ENCODE measurements around the gene LBHD2.
"Not testable (repeated sequence)": the region's sequence is repeated elsewhere in the genome, so short reads cannot be mapped to it uniquely, and the experiment has no call there.

Gene LBHD2

DNA sequence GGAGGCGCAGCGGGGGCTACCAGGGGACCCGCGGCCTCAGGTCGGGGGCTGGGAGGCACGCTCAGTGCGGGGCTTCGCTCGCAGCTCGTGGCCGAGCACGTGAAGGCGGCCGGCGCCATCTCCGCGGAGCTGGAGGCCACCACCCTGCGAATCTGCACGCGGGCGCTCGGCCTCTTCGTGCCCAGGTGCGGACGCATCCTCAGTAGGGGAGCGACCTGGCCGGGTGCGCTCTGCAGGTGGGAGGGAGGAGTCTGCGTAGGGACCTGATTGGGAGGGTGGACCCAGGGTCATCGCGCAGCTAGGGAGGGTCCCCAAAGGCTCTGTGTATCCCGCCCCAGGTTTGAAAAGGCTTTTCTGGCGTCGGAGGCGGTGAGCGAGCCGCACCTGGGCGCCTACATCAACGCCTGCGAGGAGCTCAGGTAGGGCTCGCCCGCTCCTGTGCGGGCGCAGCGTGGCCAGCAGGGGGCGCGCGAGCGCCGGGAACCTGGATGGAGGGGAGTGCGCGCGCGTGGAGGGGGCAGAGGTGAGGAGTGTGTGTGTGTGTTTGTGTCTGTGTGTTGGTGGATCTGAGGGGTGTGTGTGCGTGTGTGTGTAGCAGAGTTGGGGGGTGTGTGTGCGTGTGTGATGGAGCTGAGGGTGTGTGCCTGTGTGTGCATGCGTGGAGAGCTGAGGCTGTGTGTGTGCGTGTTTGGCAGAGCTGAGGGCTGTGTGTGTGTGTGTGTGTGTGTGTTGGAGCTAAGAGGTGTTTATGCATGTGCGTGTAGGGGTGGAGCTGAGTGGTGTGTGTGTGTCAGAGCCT lies 20.8 kb downstream of the LBHD2 start:
- peak; percentile 73 for DNase-seq

GRCh38 chr14:103105580-103106150 lies 21.7 kb downstream of the LBHD2 start:
- no peak for DNase-seq

DNA sequence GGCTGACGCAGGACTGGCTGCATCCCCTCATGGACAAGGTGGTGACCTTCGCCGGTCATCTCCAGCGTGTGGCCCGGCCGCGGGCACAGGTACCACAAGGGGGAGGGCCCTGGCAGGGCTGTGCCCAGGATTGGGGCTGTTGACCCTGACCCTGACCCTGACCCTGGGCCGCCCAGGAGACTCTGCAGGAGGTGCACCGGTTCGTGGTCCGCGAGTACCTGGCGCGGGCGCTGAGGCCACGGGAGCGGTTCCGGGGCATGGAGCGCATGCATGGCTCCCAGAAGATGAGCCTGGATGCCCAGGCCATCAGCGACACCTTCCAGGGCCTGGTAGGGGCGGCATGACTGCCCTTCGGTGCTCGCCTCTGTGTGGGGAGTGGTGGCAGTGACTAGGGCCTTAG lies 23.4 kb downstream of the LBHD2 start:
- no peak for DNase-seq

- no peak for DNase-seq
Measured at GRCh38 chr14:103107941-103108748, 24.1 kb downstream of the LBHD2 start.

DNA sequence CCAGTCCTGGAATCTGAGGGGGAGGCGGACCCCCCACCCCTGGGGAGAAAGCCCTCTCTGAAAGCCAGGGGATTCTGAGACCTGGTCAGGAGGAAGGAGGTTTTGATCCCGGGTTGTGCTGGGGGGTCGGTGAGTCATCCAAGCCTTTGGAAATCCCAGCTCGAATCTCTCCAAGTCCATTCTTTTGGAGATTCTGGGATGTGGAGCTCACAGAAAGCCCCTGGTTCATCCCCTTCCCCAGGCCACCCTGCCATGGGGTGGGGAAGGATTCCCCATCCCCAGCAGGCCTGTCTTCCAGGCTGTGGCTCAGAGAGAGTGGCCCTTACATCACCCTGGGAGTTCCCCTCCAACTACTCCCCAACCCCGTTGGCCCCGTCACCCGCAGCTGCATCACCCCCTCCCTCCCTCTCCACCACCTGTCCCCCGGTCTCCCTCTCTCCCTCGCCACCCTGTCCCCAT lies 24.8 kb downstream of the LBHD2 start:
- DNase-seq: peak; percentile 57

GRCh38 chr14:103109535-103110441 lies 25.8 kb downstream of the LBHD2 start:
- DNase-seq: peak; percentile 71

DNA sequence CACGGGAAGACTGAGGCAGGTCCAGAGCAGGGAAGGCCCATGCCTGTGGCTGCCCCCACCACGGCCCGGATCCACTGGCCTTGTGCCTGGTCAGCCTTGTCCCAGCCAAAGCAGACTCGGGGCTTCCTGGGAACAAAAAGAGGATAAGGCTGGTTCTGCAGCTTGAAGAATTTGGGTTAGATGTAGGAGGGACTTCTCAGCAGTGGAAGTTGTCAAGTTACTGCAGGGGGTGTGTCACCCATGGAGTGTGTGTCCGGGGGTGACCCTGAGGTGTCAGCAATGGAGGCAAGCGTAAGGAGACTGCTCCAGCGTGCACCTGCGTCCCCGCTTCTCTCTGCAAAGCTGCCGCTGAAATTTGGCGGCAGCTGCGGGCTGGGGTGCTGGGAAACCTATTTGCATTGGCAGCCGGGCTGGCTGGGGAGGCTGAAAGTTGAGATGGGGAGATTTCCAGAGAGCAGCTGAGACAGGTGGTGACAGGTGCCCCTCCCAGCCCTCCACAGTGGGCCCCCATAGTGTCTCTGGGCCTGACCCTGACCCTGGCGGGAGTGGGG lies 26.7 kb downstream of the LBHD2 start:
- DNase-seq: peak; percentile 59

GRCh38 chr14:103111232-103111868 lies 27.3 kb downstream of the LBHD2 start:
- no peak for DNase-seq

- DNase-seq: no peak
Measured at GRCh38 chr14:103112400-103113243, 28.6 kb downstream of the LBHD2 start.

DNA sequence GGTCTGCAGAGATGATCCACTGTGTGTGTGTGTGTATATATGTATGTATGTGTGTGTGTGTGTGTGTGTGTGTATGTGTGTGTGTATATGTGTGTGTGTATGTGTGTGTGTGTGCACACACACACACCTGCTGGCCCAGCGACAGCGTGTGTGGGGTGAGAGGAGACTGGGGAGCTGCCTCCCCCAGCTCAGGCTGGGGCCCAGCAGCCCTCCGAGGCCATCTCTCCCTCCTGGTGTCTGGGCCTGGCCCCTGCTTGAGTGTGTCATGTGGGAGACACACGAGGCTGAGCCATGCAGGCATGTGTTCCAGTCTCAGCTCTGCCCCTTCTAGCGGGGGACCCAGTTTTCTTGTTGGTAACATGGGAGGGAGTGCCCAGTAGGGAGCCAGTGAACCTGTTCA lies 29.3 kb downstream of the LBHD2 start:
- DNase-seq: no peak

- no peak for DNase-seq
Measured at GRCh38 chr14:103113774-103114173, 29.8 kb downstream of the LBHD2 start.

- DNase-seq: not testable (repeated sequence)
Measured at GRCh38 chr14:103115086-103115679, 31.2 kb downstream of the LBHD2 start.

- no peak for DNase-seq
Measured at GRCh38 chr14:103115845-103116572, 32.0 kb downstream of the LBHD2 start.

- DNase-seq: no peak
Measured at GRCh38 chr14:103116636-103117035, 32.6 kb downstream of the LBHD2 start.

DNA sequence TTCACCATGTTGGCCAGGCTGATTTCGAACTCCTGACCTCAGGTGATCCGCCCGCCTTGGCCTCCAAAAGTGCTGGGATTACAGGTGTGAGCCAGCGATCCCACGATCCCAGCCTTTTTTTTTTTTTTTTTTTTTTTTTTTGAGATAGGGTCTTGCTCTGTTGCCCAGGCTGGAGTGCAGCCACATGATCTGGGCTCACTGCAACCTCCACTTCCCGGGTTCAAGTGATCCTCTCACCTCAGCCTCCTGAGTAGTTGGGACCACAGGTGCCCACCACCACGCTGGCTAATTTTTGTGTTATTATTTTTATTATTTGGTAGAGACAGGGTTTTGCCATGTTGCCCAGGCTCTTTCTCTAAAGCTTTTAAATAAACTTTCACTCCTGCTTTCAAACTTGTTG lies 33.5 kb downstream of the LBHD2 start:
- DNase-seq: not testable (repeated sequence)

- DNase-seq: peak; percentile 91
Measured at GRCh38 chr14:103118018-103118662, 34.1 kb downstream of the LBHD2 start.

DNA sequence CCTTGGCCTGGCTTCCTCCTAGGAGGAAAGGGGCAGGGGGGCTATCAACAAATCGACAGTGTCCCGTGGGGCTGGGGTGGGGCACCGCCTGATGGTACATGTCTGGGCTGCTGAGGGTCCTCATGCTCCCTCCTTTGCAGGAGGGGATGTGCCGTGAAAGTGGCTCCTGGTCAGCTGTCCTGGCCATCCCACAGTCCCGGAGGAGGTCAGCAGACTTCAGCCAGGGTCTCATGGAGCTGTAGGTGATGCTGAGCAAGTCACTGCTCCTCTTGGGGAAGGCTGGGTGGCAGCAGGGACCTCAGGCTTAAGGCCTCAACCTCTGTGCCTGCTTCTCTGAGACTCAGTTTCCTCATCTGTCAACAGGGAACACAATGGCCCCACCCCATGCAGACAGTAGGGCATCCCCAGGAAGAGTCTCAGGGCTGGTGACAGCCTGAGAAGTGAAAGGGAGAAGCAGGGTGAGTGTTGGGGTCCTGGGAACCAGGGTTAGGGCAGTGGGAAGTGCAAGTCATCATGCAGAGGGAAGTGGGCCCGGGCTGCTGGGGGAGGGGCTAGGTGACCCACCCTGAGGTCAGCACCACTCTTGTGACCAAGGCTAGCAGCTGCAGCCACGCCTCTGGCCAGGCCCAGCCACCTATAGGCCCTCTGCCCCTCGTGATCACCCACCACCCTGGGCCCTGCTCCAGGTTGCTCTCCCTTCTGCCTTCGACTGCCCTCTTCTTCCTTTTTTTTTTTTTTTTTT lies 34.8 kb downstream of the LBHD2 start:
- DNase-seq: no peak

GRCh38 chr14:103119527-103119926 lies 35.5 kb downstream of the LBHD2 start:
- DNase-seq: not testable (repeated sequence)
